ENCODE measurements around the gene EFNA5. TPM values are rescaled to one million over a fixed set of nuclear protein-coding genes. Genes with fewer than 3 reads are reported as not detected.

EFNA5 gene
- total and polyA plus RNA-seq, 8 donors = 0.29 to 187 (median 3.1) TPM

DNA sequence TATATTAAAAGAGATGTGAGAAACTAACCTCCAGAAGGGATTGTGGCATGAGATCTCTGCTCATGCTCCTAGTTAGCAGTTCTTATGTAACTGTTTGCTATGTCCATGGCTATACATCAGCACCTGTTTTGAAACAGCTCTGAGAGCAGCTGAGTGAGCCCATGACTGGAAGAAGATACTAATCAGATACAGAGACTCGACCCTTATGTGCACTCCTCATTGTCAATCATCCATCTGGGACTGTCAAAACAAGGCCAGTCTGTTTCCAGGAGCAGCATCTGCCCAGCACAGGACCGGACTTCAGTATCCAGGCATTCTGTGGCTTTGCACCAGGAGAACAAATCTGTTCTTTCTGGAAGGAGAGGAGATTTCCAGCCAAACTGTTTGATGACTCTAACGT lies 77.7 kb downstream of the EFNA5 start:
- H3K9me3 ChIP-seq = no peaks in the 10 kb centered on the region
- TF ChIP-seq POLR2A (IDR thresholded peaks at IDR 0.05) = no peak
- TF ChIP-seq POLR2AphosphoS5 (IDR thresholded peaks at IDR 0.05) = no peak
- TF ChIP-seq EP300 (IDR thresholded peaks at IDR 0.05) = no peak
- TF ChIP-seq, protein P1, sequence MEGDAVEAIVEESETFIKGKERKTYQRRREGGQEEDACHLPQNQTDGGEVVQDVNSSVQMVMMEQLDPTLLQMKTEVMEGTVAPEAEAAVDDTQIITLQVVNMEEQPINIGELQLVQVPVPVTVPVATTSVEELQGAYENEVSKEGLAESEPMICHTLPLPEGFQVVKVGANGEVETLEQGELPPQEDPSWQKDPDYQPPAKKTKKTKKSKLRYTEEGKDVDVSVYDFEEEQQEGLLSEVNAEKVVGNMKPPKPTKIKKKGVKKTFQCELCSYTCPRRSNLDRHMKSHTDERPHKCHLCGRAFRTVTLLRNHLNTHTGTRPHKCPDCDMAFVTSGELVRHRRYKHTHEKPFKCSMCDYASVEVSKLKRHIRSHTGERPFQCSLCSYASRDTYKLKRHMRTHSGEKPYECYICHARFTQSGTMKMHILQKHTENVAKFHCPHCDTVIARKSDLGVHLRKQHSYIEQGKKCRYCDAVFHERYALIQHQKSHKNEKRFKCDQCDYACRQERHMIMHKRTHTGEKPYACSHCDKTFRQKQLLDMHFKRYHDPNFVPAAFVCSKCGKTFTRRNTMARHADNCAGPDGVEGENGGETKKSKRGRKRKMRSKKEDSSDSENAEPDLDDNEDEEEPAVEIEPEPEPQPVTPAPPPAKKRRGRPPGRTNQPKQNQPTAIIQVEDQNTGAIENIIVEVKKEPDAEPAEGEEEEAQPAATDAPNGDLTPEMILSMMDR (IDR thresholded peaks at IDR 0.05) = no peak
- H3K36me3 ChIP-seq = no peaks in the 10 kb centered on the region
- intact Hi-C loops (cut with DNase I; ENCODE audit: low total_unique reads) = no loop called here
- H3K4me3 ChIP-seq = no peak overlapping the region
- H3K27ac ChIP-seq = no peak overlapping the region
- no peak for DNase-seq
- H3K4me1 ChIP-seq = peaks cover 0 to 5% (median 0%) of the 10 kb centered on the region in 4 donors
- 51 to 62% (median 55%) methylated on average over 3 of the region's 3 CpGs for WGBS, 5 donors
- no peaks in the 10 kb centered on the region for H3K27me3 ChIP-seq

DNA sequence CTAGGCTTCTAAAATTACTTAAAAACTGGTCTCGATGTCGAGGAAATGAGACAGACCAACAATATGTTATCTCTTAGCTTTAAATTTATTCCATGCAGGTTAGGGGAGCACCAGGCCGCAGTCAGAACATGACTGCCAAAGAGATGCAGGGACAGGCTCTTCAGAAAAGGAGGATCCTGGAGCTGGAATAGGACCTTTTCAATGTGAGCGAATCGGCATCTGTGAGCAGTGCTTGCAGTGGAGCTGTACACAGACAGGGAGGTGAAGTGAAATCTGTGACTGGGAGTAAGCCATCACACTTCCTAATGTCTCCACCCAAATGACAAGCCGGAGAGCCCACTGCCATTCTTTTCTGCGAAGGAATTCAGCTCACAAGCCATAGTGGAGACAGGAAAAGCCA lies 78.2 kb downstream of the EFNA5 start:
- WGBS, 5 donors = 71 to 95% (median 91%) methylated on average over 7 of the region's 7 CpGs
- no peaks in the 10 kb centered on the region for H3K9me3 ChIP-seq
- H3K4me3 ChIP-seq = no peak overlapping the region
- no peaks in the 10 kb centered on the region for H3K27me3 ChIP-seq
- no peaks in the 10 kb centered on the region for H3K36me3 ChIP-seq
- no peak for DNase-seq
- peaks cover 0 to 5% (median 0%) of the 10 kb centered on the region in 4 donors for H3K4me1 ChIP-seq
- intact Hi-C loops (cut with DNase I; ENCODE audit: low total_unique reads) = no loop called here
- TF ChIP-seq POLR2AphosphoS5 (IDR thresholded peaks at IDR 0.05) = no peak
- TF ChIP-seq, protein P1 (IDR thresholded peaks at IDR 0.05) = no peak
- TF ChIP-seq EP300 (IDR thresholded peaks at IDR 0.05) = no peak
- no peak for TF ChIP-seq POLR2A (IDR thresholded peaks at IDR 0.05)
- no peak overlapping the region for H3K27ac ChIP-seq

DNA sequence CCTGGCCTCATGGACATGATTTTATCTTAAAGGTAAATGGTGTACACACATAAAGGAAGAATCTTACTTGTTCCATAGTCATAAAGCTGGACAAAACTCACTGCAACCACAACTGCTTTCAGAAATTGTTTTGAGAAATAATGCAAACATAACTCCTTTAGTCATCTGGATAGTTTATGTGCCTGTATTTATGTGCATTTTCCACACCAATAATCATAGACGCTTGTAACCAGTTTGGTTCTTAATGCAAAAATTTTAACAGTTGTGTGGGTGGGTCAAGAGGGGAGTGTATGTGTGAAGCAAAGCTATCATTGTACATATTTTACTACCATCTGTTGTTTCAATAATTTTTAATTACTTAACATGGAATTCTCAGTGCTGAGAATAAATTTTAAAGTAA lies 80.1 kb downstream of the EFNA5 start:
- H3K9me3 ChIP-seq = no peaks in the 10 kb centered on the region
- DNase-seq = no peak
- TF ChIP-seq, protein P1 (IDR thresholded peaks at IDR 0.05) = no peak
- TF ChIP-seq POLR2A (IDR thresholded peaks at IDR 0.05) (no peak), POLR2AphosphoS5 (IDR thresholded peaks at IDR 0.05) (no peak), EP300 (IDR thresholded peaks at IDR 0.05) (no peak)

DNA sequence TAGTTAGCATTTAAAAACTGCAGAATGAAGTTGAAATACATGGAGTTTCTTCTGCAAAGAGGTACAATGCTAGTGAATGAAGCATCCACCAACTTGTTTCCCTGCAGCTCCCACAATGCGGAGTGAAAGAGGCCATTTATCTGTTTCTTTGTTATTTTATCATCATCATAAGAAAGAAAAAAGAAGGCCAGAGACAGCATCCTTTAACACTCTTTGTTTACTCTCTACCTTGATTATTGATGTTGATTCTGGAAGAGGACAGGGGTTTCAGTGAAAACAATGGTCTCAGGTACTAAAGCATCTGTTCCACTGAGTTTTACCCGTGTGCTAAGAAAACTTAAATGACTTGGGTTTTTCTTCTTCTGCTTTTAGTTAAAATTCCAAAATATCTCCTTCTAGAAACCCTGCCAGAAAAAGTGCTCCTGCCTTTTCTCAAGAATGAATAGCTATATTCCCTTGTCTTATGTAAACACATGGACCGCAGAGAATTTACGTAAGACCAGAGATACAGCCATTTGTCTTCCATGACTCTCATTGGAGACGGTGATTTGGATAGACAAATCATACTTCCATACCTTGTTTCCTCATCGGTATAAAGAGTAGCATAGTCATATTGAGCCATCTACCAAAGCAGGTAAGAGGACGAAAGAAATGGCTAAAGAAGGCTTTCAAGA lies 81.1 kb downstream of the EFNA5 start:
- H3K36me3 ChIP-seq = no peaks in the 10 kb centered on the region
- intact Hi-C loops (cut with DNase I; ENCODE audit: low total_unique reads) = no loop called here
- no peak for DNase-seq
- TF ChIP-seq, protein P1 (IDR thresholded peaks at IDR 0.05) = no peak
- TF ChIP-seq POLR2AphosphoS5 (IDR thresholded peaks at IDR 0.05) (no peak), POLR2A (IDR thresholded peaks at IDR 0.05) (no peak), EP300 (IDR thresholded peaks at IDR 0.05) (no peak)
- peaks cover 0 to 5% (median 0%) of the 10 kb centered on the region in 4 donors for H3K4me1 ChIP-seq
- 67 to 83% (median 73%) methylated on average over 7 of the region's 7 CpGs for WGBS, 5 donors
- H3K9me3 ChIP-seq = no peaks in the 10 kb centered on the region
- no peaks in the 10 kb centered on the region for H3K27me3 ChIP-seq
- no peak overlapping the region for H3K27ac ChIP-seq
- no peak overlapping the region for H3K4me3 ChIP-seq

More for the DNA sequence above, 80.1 kb downstream of the EFNA5 start:
- peaks cover 0 to 5% (median 0%) of the 10 kb centered on the region in 4 donors for H3K4me1 ChIP-seq
- intact Hi-C loops (cut with DNase I; ENCODE audit: low total_unique reads) = no loop called here
- H3K36me3 ChIP-seq = no peaks in the 10 kb centered on the region
- H3K27me3 ChIP-seq = no peaks in the 10 kb centered on the region
- H3K4me3 ChIP-seq = no peak overlapping the region
- 85 to 94% (median 89%) methylated on average over 1 of the region's 1 CpG for WGBS, 5 donors
- no peak overlapping the region for H3K27ac ChIP-seq
